Adrenal gland (tissue), 12 donors: ENCODE data around the gene BCAR3. TPM values are rescaled to one million over a fixed set of nuclear protein-coding genes. Genes with fewer than 3 reads are reported as not detected.

Experiments used
- DNase-seq, 7 donors: peaks; one replicate each; pipeline ENCODE4 v3.0.0-alpha.2; 2019 to 2020
- H3K27ac ChIP-seq, 5 donors: fragments of 200-600 bp; sonication (generic) in 4 of 5; 1 replicate in 3 of 5; 2 replicates in 2 of 5; pipeline versions ENCODE4 v1.5.1 to v1.8.0; 2016 to 2020; ENCODE audit warnings: mild to moderate bottlenecking in 1 of 5
- H3K27me3 ChIP-seq: fragments of 200-600 bp; 2 replicates; pipeline ENCODE4 v1.8.0; 2021
- H3K36me3 ChIP-seq, 2 donors: fragments of 200-600 bp; replicated peaks in 1 of 2; 1 replicate in 1 of 2; 2 replicates in 1 of 2; pipeline versions ENCODE4 v1.5.1 to v1.8.0; 2018 to 2022
- H3K4me1 ChIP-seq, 2 donors: fragments of 200-600 bp; replicated peaks in 1 of 2; 1 replicate in 1 of 2; 2 replicates in 1 of 2; pipeline versions ENCODE4 v1.5.1 to v1.8.0; 2018 to 2021
- H3K4me3 ChIP-seq, 4 donors: fragments of 200-600 bp; sonication (generic) in 3 of 4; one replicate each; pipeline ENCODE4 v1.5.1; 2016 to 2018
- H3K9me3 ChIP-seq, 3 donors: fragments of 200-600 bp; sonication (generic) in 1 of 3; replicated peaks in 1 of 3; 1 replicate in 2 of 3; 2 replicates in 1 of 3; pipeline versions ENCODE4 v1.5.1 to v1.8.0; 2016 to 2021
- POLR2A ChIP-seq, 2 donors: fragments of 450-650 bp; IDR thresholded peaks; one replicate each; pipeline ENCODE4 v1.6.1; 2017; ENCODE audit warnings: antibody characterized with exemption in 2 of 2, mild to moderate bottlenecking in 2 of 2, moderate library complexity in 1 of 2
- WGBS, 4 donors: extraction: QIAGEN DNeasy Blood & Tissue Kit in 2 of 4; methylation state at CpG; one replicate each; pipeline versions ENCODE4 v1.1.5 to v1.1.7; 2013 to 2017; 5-methylcytosine and 5-hydroxymethylcytosine counted together
- intact Hi-C, 2 donors: fragments of 100-400 bp; cut with DNase I; formaldehyde crosslinking; loops; one replicate each; pipeline versions ENCODE4 v1.14.1 to v1.15.0; 2022 to 2023
- polyA plus RNA-seq, 3 donors: library from polyadenylated mRNA; stranded (reverse); fragments of 200-250 nt in 2 of 3; fragments of 350-450 nt in 1 of 3; fragmentation: Illumina TruSeq in 1 of 3; extraction: RNeasy Lipid Tissue Mini Kit (QIAGEN cat#74804) in 1 of 3; gene quantifications; one replicate each; pipeline ENCODE4 v1.2.3, GENCODE V29; 2013 to 2014
- total RNA-seq, 9 donors: library from RNA; depleted of rRNA in 4 of 9; stranded (reverse); fragments of >200 nt in 4 of 9; fragments of 120-200 nt in 1 of 9; fragmentation: NEBNext Ultra II Directional in 1 of 9; extraction: Animal tissue kit (Norgen Biotek cat#: 25700) in 1 of 9; gene quantifications; one replicate each; pipeline versions ENCODE4 v1.1.0 to v1.2.4, GENCODE V29; 2013 to 2023
- TF ChIP-seq, protein P1 (sequence below), 6 experiments: fragments of 450-650 bp in 4 of 6; fragments of 200-600 bp in 2 of 6; sonication (generic) in 1 of 6; IDR thresholded peaks; 1 replicate in 5 of 6; 2 replicates in 1 of 6; pipeline versions ENCODE4 v1.5.1 to v1.8.0; 2016 to 2021; ENCODE audit warnings: antibody characterized with exemption in 6 of 6, mild to moderate bottlenecking in 2 of 6, moderate library complexity in 1 of 6
- donor health status: healthy with polysubstance abuse.
- donor health status: Bipolar disorder and iron deficiency.
- donor health status: DM: yes; HTN: yes; CAD: no.
- donor health status: DM: no; HTN: no; CAD: no.
- donor health status: DM: no; HTN: no; CAD: no.
- donor health status: DM: yes; HTN: yes; CAD: no.

Gene BCAR3
- total and polyA plus RNA-seq, 12 donors: 6.5 to 31.6 (median 23.9) TPM

DNA sequence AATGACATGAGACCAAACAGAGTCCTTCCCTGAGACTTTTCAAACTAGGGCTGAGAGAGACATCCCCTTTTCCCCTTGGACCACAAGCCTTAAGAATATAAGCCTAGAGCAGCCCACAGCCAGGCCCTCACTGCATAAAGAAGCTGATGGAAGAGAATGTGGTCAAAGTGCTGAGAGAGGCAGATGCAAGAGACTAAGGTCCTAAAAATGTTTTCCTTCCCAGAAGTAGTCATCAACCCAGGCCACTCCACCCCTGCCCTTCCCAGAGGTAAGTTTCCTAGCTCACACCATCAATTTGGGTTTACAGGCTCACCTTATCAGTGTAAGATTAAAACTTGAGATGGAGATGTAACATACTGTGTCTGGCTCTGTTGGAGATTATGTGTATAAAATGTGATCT, 58.2 kb downstream of the BCAR3 start:
- Histone ChIP-seq H3K9me3 (no peaks in the 10 kb centered on the region), H3K4me3 (no peak overlapping the region), H3K27ac (no peak overlapping the region), H3K36me3 (no peaks in the 10 kb centered on the region), H3K4me1 (peaks cover 0 to 16% of the 10 kb centered on the region in 2 donors), H3K27me3 (no peaks in the 10 kb centered on the region)
- TF ChIP-seq, protein P1, sequence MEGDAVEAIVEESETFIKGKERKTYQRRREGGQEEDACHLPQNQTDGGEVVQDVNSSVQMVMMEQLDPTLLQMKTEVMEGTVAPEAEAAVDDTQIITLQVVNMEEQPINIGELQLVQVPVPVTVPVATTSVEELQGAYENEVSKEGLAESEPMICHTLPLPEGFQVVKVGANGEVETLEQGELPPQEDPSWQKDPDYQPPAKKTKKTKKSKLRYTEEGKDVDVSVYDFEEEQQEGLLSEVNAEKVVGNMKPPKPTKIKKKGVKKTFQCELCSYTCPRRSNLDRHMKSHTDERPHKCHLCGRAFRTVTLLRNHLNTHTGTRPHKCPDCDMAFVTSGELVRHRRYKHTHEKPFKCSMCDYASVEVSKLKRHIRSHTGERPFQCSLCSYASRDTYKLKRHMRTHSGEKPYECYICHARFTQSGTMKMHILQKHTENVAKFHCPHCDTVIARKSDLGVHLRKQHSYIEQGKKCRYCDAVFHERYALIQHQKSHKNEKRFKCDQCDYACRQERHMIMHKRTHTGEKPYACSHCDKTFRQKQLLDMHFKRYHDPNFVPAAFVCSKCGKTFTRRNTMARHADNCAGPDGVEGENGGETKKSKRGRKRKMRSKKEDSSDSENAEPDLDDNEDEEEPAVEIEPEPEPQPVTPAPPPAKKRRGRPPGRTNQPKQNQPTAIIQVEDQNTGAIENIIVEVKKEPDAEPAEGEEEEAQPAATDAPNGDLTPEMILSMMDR (IDR thresholded peaks at IDR 0.05): no peak
- no peak for TF ChIP-seq POLR2A (IDR thresholded peaks at IDR 0.05)
- intact Hi-C loops: no loop called here
- DNase-seq: no peak

DNA sequence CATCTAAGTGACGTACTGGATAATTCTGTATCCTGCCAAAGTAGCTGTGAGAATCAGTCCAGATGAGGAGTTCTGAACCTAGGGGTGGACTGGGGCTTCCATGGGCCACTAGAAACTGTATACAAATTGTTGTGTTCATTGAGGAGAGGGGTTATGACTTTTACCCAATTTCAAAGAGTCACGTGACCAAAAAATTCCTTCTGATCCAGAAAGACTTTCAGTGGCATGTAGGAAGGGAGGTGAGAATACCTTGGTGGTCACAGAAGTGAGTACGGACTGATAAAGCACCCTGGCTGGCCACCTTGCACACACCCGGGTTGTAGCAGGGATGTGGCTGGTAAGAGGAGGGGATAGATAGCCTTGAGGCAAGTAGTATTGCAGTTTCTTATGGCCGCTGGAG, 60.4 kb downstream of the BCAR3 start:
- WGBS, 4 donors: 90 to 98% (median 95%) methylated on average over 5 of the region's 5 CpGs
- Histone ChIP-seq H3K27me3 (no peaks in the 10 kb centered on the region), H3K36me3 (no peaks in the 10 kb centered on the region), H3K27ac (no peak overlapping the region), H3K4me3 (no peak overlapping the region), H3K9me3 (no peaks in the 10 kb centered on the region), H3K4me1 (peaks cover 16 to 36% of the 10 kb centered on the region in 2 donors)
- intact Hi-C loops: no loop called here
- no peak for DNase-seq
- TF ChIP-seq POLR2A (IDR thresholded peaks at IDR 0.05): no peak
- TF ChIP-seq, protein P1 (IDR thresholded peaks at IDR 0.05): no peak

DNA sequence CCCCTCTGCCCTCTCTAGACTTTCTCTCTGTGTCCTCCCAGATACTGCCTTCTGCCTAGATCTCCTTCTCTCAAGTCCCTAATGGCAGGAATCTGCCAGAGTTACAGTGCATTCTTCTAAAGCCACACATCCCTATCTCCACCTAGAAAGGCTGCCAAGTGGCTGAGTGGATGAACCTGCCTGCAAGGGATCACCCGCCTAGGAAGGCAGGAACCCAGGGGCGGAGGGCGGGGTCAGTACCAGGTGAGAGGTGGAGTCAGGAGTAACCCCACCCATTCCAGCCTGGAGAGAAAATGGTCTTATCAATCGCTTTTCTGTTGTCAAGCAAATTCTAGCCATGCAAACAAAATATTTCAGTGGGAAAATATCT, 60.8 kb downstream of the BCAR3 start:
- Histone ChIP-seq H3K27me3 (no peaks in the 10 kb centered on the region), H3K9me3 (no peaks in the 10 kb centered on the region), H3K27ac (no peak overlapping the region), H3K4me1 (peaks cover 16 to 36% of the 10 kb centered on the region in 2 donors), H3K4me3 (no peak overlapping the region), H3K36me3 (no peaks in the 10 kb centered on the region)
- DNase-seq: no peak
- intact Hi-C loops: no loop called here
- WGBS, 4 donors: 94 to 96% (median 96%) methylated on average over 4 of the region's 4 CpGs
- TF ChIP-seq, protein P1 (IDR thresholded peaks at IDR 0.05): no peak
- no peak for TF ChIP-seq POLR2A (IDR thresholded peaks at IDR 0.05)

DNA sequence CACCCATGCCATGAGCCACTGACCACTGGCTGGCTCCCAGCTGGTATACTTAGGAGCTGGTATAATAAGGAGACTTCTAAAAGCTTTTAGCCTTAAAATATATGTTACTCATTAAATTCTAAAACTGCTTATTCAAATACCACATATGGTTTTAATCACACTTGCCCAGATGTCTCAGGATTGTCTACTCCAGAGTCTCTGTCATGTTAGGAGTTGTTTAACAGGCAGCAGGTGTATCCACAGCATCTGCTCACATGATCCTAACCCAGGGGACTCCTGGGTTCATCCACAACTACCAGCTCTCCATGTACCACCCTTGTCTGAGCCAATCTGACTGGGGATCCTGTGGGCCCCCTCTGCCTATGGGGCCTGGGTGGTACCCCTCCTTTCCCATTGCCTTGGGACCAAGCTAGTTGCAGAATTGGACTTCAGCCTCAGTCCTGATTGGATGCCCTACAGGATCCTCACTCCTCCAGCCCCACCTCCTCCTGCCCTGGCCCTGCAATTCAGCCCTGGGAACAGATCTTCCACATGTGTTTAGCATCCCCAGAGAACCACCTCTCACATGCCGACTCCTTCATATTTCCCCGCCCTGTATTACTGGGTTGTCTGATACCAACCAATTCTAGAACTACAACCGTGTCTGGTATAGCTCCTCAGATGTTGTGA, 61.3 kb downstream of the BCAR3 start:
- WGBS, 4 donors: 86 to 96% (median 92%) methylated on average over 3 of the region's 3 CpGs
- H3K4me1 ChIP-seq: peaks cover 16 to 36% of the 10 kb centered on the region in 2 donors
- H3K9me3 ChIP-seq: no peaks in the 10 kb centered on the region
- TF ChIP-seq, protein P1 (IDR thresholded peaks at IDR 0.05): no peak
- TF ChIP-seq POLR2A (IDR thresholded peaks at IDR 0.05): no peak
- DNase-seq: no peak
- no peaks in the 10 kb centered on the region for H3K27me3 ChIP-seq
- no peak overlapping the region for H3K27ac ChIP-seq
- no peak overlapping the region for H3K4me3 ChIP-seq
- H3K36me3 ChIP-seq: no peaks in the 10 kb centered on the region
- intact Hi-C loops: no loop called here
